HCT116 (cell line): Measurements from ENCODE around the gene NEDD4L.

ENCODE experiments used
- CEBPB ChIP-seq: IDR thresholded peaks from 2 replicates; pipeline ENCODE4 v1.6.1; 2012; ENCODE audit warnings: low read depth
- CTCF ChIP-seq, 3 experiments: fragments of 200-600 bp in 1 of 3; sonication (generic) in 1 of 3; IDR thresholded peaks in 2 of 3; conservative IDR thresholded peaks in 1 of 3; 2 replicates each; pipeline ENCODE4 v1.5.1; 2012 to 2017; ENCODE audit warnings: low read depth in 2 of 3, low read length in 2 of 3, antibody characterized with exemption in 1 of 3, borderline replicate concordance in 1 of 3, control low read depth in 1 of 3, mild to moderate bottlenecking in 1 of 3, mixed read lengths in 1 of 3, mixed run types in 1 of 3, moderate library complexity in 1 of 3; ENCODE audit not compliant: insufficient read depth in 1 of 3
- EZH2 ChIP-seq: fragments of 200-600 bp; sonication (generic); IDR thresholded peaks from 2 replicates; pipeline ENCODE4 v1.6.1; 2017; ENCODE audit warnings: antibody characterized with exemption, mixed run types
- EZH2phosphoT487 ChIP-seq: fragments of 200-600 bp; IDR thresholded peaks from 2 replicates; pipeline ENCODE4 v1.6.1; 2018; ENCODE audit warnings: antibody characterized with exemption, borderline replicate concordance
- MAX ChIP-seq: IDR thresholded peaks from 2 replicates; pipeline ENCODE4 v1.6.1; 2012
- POLR2A ChIP-seq: IDR thresholded peaks from 2 replicates; pipeline ENCODE4 v1.7.0; 2011; ENCODE audit warnings: borderline replicate concordance; ENCODE audit not compliant: insufficient read depth, insufficient read length; ENCODE audit errors: extremely low read depth
- RAD21 ChIP-seq: IDR thresholded peaks from 2 replicates; pipeline ENCODE4 v1.6.1; 2012; ENCODE audit warnings: low read depth, mild to moderate bottlenecking
- REST ChIP-seq: IDR thresholded peaks from 2 replicates; pipeline ENCODE4 v1.6.1; 2012; ENCODE audit warnings: low read depth
- SIN3A ChIP-seq: IDR thresholded peaks from 2 replicates; pipeline ENCODE4 v1.6.1; 2012; ENCODE audit warnings: low read depth
- TCF7L2 ChIP-seq: IDR thresholded peaks from 2 replicates; pipeline ENCODE4 v1.7.0; 2011; ENCODE audit warnings: borderline replicate concordance, inconsistent platforms; ENCODE audit not compliant: insufficient read depth, insufficient read length; ENCODE audit errors: extremely low read depth
- YY1 ChIP-seq: IDR thresholded peaks from 2 replicates; pipeline ENCODE4 v1.6.1; 2011; ENCODE audit warnings: low read length, low read depth, moderate library complexity, mild to moderate bottlenecking; ENCODE audit not compliant: insufficient replicate concordance; ENCODE audit errors: extremely low read depth
- ZFX ChIP-seq: fragments of 450-650 bp; IDR thresholded peaks from 2 replicates; pipeline ENCODE4 v1.6.1; 2017

DNA sequence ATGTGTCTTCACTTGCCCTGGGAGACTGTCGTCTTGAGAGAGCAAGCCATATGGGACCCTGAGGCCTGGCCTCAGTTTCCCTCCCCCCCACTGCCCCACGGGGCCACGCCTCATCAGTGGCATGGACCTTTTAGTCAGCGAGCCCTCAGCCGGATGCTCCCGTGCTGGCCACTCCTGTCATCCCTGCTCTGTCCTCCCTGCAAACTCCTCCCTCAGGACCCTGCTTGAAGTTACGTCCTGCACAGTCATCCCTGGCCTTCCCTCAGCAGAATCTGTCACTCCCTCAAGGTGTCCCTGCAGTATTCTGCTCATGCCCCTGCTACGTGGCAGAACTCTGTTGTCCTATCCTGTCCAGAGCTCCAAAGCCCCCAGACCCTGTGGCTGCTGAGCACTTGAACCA is 265.1 kb downstream of the NEDD4L start:
- TF ChIP-seq POLR2A (no peak), CTCF (IDR thresholded peaks at IDR 0.05 in 2 of 3, conservative IDR thresholded peaks at IDR 0.05 in 1 of 3; ENCODE audit: borderline replicate concordance in 1 of 3, insufficient read depth in 1 of 3, low read depth in 2 of 3, low read length in 2 of 3) (no peak), SIN3A (no peak), YY1 (no peak), TCF7L2 (no peak), ZFX (no peak), EZH2phosphoT487 (no peak), CEBPB (no peak), EZH2 (no peak), REST (no peak), RAD21 (no peak), MAX (no peak)
